GM20431 (cell line): Measurements from ENCODE around the gene SAMD3.
"Not testable (repeated sequence)": the region's sequence is repeated elsewhere in the genome, so short reads cannot be mapped to it uniquely, and the experiment has no call there.

ENCODE experiments used
- in situ Hi-C: fragments of 300-500 bp; cut with MseI, MboI; formaldehyde crosslinking; loops from one replicate; pipeline ENCODE4 v1.15.0; 2020; ENCODE audit warnings: low sequenced_read_pairs; ENCODE audit not compliant: unreplicated experiment

SAMD3 gene

GRCh38 chr6:130222775-130223174 is at the start of gene SAMD3:
TSS of gene SAMD3 (minus strand) at chr6:130222951. CDS start at chr6:130215273, 7,678 bp downstream.
- in situ Hi-C loops = no loop called here

- in situ Hi-C loops = no loop called here
Observed at GRCh38 chr6:130269969-130270635, 47.4 kb upstream of the SAMD3 start.

GRCh38 chr6:130265553-130265952 is 42.8 kb upstream of the SAMD3 start:
- in situ Hi-C loops = not testable (repeated sequence)

- in situ Hi-C loops = no loop called here
Observed at GRCh38 chr6:130262008-130262407, 39.3 kb upstream of the SAMD3 start.

GRCh38 chr6:130261558-130261957 is 38.8 kb upstream of the SAMD3 start:
- in situ Hi-C loops = not testable (repeated sequence)

GRCh38 chr6:130260614-130261241 is 38.0 kb upstream of the SAMD3 start:
- in situ Hi-C loops = not testable (repeated sequence)

GRCh38 chr6:130260050-130260462 is 37.3 kb upstream of the SAMD3 start:
- in situ Hi-C loops = not testable (repeated sequence)

GRCh38 chr6:130259557-130259956 is 36.8 kb upstream of the SAMD3 start:
- in situ Hi-C loops = no loop called here

- in situ Hi-C loops = no loop called here
Observed at GRCh38 chr6:130259140-130259539, 36.4 kb upstream of the SAMD3 start.

- in situ Hi-C loops = no loop called here
Observed at GRCh38 chr6:130252527-130253237, 29.9 kb upstream of the SAMD3 start.

GRCh38 chr6:130245267-130245666 is 22.5 kb upstream of the SAMD3 start:
- in situ Hi-C loops = no loop called here

- in situ Hi-C loops = no loop called here
Observed at GRCh38 chr6:130244728-130245127, 22.0 kb upstream of the SAMD3 start.

GRCh38 chr6:130240232-130240631 is 17.5 kb upstream of the SAMD3 start:
- in situ Hi-C loops = no loop called here

- in situ Hi-C loops = no loop called here
Observed at GRCh38 chr6:130239755-130240154, 17.0 kb upstream of the SAMD3 start.

GRCh38 chr6:130233330-130233729 is 10.6 kb upstream of the SAMD3 start:
- in situ Hi-C loops = no loop called here

- in situ Hi-C loops = not testable (repeated sequence)
Observed at GRCh38 chr6:130230531-130230930, 7.8 kb upstream of the SAMD3 start.

GRCh38 chr6:130229645-130230044 is 6.9 kb upstream of the SAMD3 start:
- in situ Hi-C loops = no loop called here

- in situ Hi-C loops = no loop called here
Observed at GRCh38 chr6:130223508-130223907, 757 bp upstream of the SAMD3 start.

- in situ Hi-C loops = no loop called here
Observed at GRCh38 chr6:130218134-130218533, 4.6 kb downstream of the SAMD3 start.

GRCh38 chr6:130216620-130217019 is 6.1 kb downstream of the SAMD3 start:
- in situ Hi-C loops = no loop called here

- in situ Hi-C loops = no loop called here
Observed at GRCh38 chr6:130215526-130215925, 7.2 kb downstream of the SAMD3 start.
